K562 (cell line): ENCODE data around the gene DLK2. TPM values are rescaled to one million over a fixed set of nuclear protein-coding genes. Genes with fewer than 3 reads are reported as not detected.

Experiments
- ATAC-seq: fragments of 200-7000 bp; cut with Tn5 transposase; 3 replicates; pipeline ENCODE4 v1.9.1; 2020; ENCODE audit warnings: moderate library complexity
- BruUV-seq: library from RNA; stranded (reverse); fragments of 400-500 nt; replicated peaks from 2 replicates; lab custom pipeline; 2021; lab: Mats Ljungman, UMichigan
- CTCF ChIA-PET: fragments of 300-600 bp; formaldehyde crosslinking; extraction: SDS; loops from one replicate; lab custom pipeline; 2021; ENCODE audit warnings: low intra/inter-chr PET ratio; lab: Yijun Ruan, JAX
- POLR2A ChIA-PET: fragments of 300-600, 350-650 bp; sonication (Branson Sonifier 250); formaldehyde crosslinking; extraction: SDS; loops from one replicate; lab custom pipeline; 2021; ENCODE audit warnings: antibody characterized with exemption, inconsistent platforms; lab: Yijun Ruan, JAX
- DNase-seq, 4 experiments: peaks; one replicate each; pipeline versions ENCODE4 v3.0.0 to v3.0.0-alpha.2; 2011 to 2018; ENCODE audit warnings: low spot score in 3 of 4, mixed read lengths in 3 of 4; ENCODE audit errors: extremely low read depth in 1 of 4
- FAIRE-seq: peaks from 2 replicates; lab custom pipeline; 2011; peaks lifted over from hg19 to GRCh38; lab: Jason Lieb, UNC
- H2AFZ ChIP-seq: 2 replicates; pipeline ENCODE4 v1.6.0; 2011; ENCODE audit warnings: low read depth, low read length, control low read depth, inconsistent platforms
- H3K27ac ChIP-seq: fragments of 200-600 bp; 3 replicates; pipeline ENCODE4 v1.8.0; 2011; ENCODE audit warnings: low read depth, mild to moderate bottlenecking, control low read depth, inconsistent platforms, low read length, moderate library complexity, mixed read lengths; ENCODE audit errors: extremely low read depth
- H3K27me3 ChIP-seq, 2 experiments: fragments of 300-600 bp in 1 of 2; 2 replicates in 1 of 2; 3 replicates in 1 of 2; pipeline versions ENCODE4 v1.6.0 to v1.8.0; 2011; ENCODE audit warnings: inconsistent platforms in 2 of 2, low read length in 2 of 2, mild to moderate bottlenecking in 1 of 2, mixed read lengths in 1 of 2, moderate library complexity in 1 of 2; ENCODE audit not compliant: control insufficient read depth in 2 of 2, insufficient read depth in 2 of 2
- H3K36me3 ChIP-seq: fragments of 300-600 bp; 3 replicates; pipeline ENCODE4 v1.8.0; 2011; ENCODE audit warnings: mild to moderate bottlenecking, low read length, inconsistent platforms; ENCODE audit not compliant: control insufficient read depth, insufficient read depth
- H3K4me1 ChIP-seq, 2 experiments: fragments of 200-600 bp in 1 of 2; replicated peaks in 1 of 2; 2 replicates in 1 of 2; 3 replicates in 1 of 2; pipeline versions ENCODE4 v1.5.1 to v1.8.0; 2011; ENCODE audit warnings: inconsistent platforms in 2 of 2, low read length in 2 of 2, mild to moderate bottlenecking in 1 of 2, mixed read lengths in 1 of 2, moderate library complexity in 1 of 2; ENCODE audit not compliant: control insufficient read depth in 2 of 2, insufficient read depth in 2 of 2
- H3K4me2 ChIP-seq: 2 replicates; pipeline ENCODE4 v1.6.1; 2011; ENCODE audit warnings: low read length, control low read depth, inconsistent platforms, mixed read lengths; ENCODE audit not compliant: insufficient read depth
- H3K4me3 ChIP-seq: fragments of 200-600 bp; sonication (generic), shearing (Covaris generic); 2 replicates; pipeline ENCODE4 v1.5.1; 2016; ENCODE audit warnings: control low read depth, inconsistent platforms
- H3K79me2 ChIP-seq: fragments of 200-600 bp; 3 replicates; pipeline ENCODE4 v1.8.0; 2011; ENCODE audit warnings: low read length, inconsistent platforms; ENCODE audit not compliant: control insufficient read depth, insufficient read depth
- H3K9ac ChIP-seq, 2 experiments: 2 replicates each; pipeline versions ENCODE4 v1.6.0 to v1.6.1; 2011; ENCODE audit warnings: low read depth in 2 of 2, low read length in 2 of 2, control low read depth in 1 of 2, inconsistent platforms in 1 of 2, mild to moderate bottlenecking in 1 of 2, mixed read lengths in 1 of 2; ENCODE audit not compliant: insufficient read depth in 1 of 2
- H3K9me1 ChIP-seq: one replicate; pipeline ENCODE4 v1.6.0; 2011; ENCODE audit warnings: inconsistent platforms, mild to moderate bottlenecking, low read length, moderate library complexity; ENCODE audit not compliant: control insufficient read depth, insufficient read depth
- H3K9me3 ChIP-seq: replicated peaks from 2 replicates; pipeline ENCODE4 v1.5.1; 2011; ENCODE audit warnings: low read depth, low read length, inconsistent platforms; ENCODE audit not compliant: control insufficient read depth, insufficient read depth
- H4K20me1 ChIP-seq: replicated peaks from 2 replicates; pipeline ENCODE4 v1.6.1; 2011; ENCODE audit warnings: low read length, inconsistent platforms, mixed read lengths; ENCODE audit not compliant: control insufficient read depth, insufficient read depth
- RBM25 ChIP-seq: fragments of 200-400 bp; formaldehyde crosslinking; IDR thresholded peaks from 2 replicates; pipeline ENCODE4 v1.6.1; 2018; ENCODE audit warnings: low read length, low read depth, moderate library complexity; ENCODE audit not compliant: severe bottlenecking
- ZNF146 ChIP-seq: IDR thresholded peaks from one replicate; pipeline ENCODE4 v1.6.1; 2018; ENCODE audit warnings: missing compliant biosample characterization; ENCODE audit not compliant: unreplicated experiment
- WGBS: fragments of 100-300 bp; shearing (Covaris generic); methylation state at CpG from one replicate; pipeline ENCODE4 v1.1.6; 2016; ENCODE audit warnings: low coverage, mixed read lengths; ENCODE audit not compliant: insufficient coverage; ENCODE audit errors: missing lambda C conversion rate; 5-methylcytosine and 5-hydroxymethylcytosine counted together
- in situ Hi-C: fragments of 300-500 bp; cut with MboI; formaldehyde crosslinking; loops from 4 replicates; pipeline ENCODE4 v1.15.0; 2018; ENCODE audit warnings: inconsistent platforms, mixed read lengths
- intact Hi-C: fragments of 100-400 bp; cut with micrococcal nuclease; formaldehyde crosslinking; loops from 2 replicates; pipeline ENCODE4 v1.14.2; 2022
- polyA plus RNA-seq, 8 experiments: library from polyadenylated mRNA; depleted of rRNA in 4 of 8; stranded (reverse) in 5 of 8; unstranded in 3 of 8; fragments of >200 nt; fragmentation: Nextera tagmentation in 2 of 8; fragmentation: Illumina TruSeq in 1 of 8; extraction: Ambion mirVana in 2 of 8; extraction: Trizol in 1 of 8; gene quantifications; 2 replicates each; pipeline versions ENCODE4 v1.2.1 to v1.2.3, GENCODE V29; 2011 to 2014; ENCODE audit warnings: inconsistent platforms in 1 of 8, missing spikeins in 1 of 8
- total RNA-seq, 7 experiments: library from RNA; depleted of rRNA in 6 of 7; stranded (reverse); fragments of >200 nt in 6 of 7; fragmentation: Illumina TruSeq in 2 of 7; extraction: Trizol in 2 of 7; gene quantifications; 2 replicates each; pipeline versions ENCODE4 v1.2.1 to v1.2.3, GENCODE V29; 2011 to 2021; ENCODE audit warnings: low replicate concordance in 1 of 7
- TF ChIP-seq, protein P1 (sequence below): sonication (generic); formaldehyde crosslinking; IDR thresholded peaks from 2 replicates; pipeline ENCODE4 v1.8.1; 2023; ENCODE audit warnings: mild to moderate bottlenecking, missing genetic modification reagents

The DLK2 gene
- total and polyA plus RNA-seq, 9 of the 15 experiments (the other 6 are each of a cell fraction or from before 2014, with no cell fraction given): 0.11 to 0.53 (median 0.29) TPM; not detected in 3

DNA sequence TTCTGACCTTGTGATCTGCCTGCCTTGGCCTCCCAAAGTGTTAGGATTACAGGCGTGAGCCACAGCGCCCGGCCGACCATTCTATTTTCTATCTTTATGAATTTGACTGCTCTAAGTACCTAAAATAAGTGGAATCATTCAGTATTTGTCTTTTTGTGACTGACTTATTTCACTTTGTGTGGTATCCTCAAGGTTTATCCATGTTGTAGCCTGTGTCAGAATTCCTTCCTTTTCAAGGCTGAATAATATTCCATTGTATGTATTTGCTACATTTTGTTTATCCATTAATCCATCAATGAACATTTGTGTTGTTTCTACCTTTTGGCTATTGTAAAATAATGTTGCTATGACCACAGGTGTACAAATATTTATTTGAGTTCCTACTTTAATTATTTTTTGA is 17.2 kb upstream of the DLK2 start:
- TF ChIP-seq, protein P1, sequence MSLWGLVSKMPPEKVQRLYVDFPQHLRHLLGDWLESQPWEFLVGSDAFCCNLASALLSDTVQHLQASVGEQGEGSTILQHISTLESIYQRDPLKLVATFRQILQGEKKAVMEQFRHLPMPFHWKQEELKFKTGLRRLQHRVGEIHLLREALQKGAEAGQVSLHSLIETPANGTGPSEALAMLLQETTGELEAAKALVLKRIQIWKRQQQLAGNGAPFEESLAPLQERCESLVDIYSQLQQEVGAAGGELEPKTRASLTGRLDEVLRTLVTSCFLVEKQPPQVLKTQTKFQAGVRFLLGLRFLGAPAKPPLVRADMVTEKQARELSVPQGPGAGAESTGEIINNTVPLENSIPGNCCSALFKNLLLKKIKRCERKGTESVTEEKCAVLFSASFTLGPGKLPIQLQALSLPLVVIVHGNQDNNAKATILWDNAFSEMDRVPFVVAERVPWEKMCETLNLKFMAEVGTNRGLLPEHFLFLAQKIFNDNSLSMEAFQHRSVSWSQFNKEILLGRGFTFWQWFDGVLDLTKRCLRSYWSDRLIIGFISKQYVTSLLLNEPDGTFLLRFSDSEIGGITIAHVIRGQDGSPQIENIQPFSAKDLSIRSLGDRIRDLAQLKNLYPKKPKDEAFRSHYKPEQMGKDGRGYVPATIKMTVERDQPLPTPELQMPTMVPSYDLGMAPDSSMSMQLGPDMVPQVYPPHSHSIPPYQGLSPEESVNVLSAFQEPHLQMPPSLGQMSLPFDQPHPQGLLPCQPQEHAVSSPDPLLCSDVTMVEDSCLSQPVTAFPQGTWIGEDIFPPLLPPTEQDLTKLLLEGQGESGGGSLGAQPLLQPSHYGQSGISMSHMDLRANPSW: no peak
- TF ChIP-seq ZNF146 (CRISPR knock-in tag) (peak; percentile 82), RBM25 (peak; percentile 55)
- no peak for DNase-seq
- ChIA-PET CTCF (interaction anchor here (1.1 kb wide), 1 partner anchor 12 kb away, joined by 3 read pairs; no protein-coding TSS in a partner anchor), POLR2A (no interaction called here)
- no peak for FAIRE-seq
- intact Hi-C loops (no loop called here), in situ Hi-C loops (no loop called here)
- no peak for ATAC-seq
- 90% methylated on average over 4 of the region's 4 CpGs for WGBS
- Histone ChIP-seq H3K79me2 (no peaks in the 10 kb centered on the region), H3K4me3 (no peak overlapping the region), H4K20me1 (no peaks in the 10 kb centered on the region), H3K4me2 (no peak overlapping the region), H3K9me1 (no peaks in the 10 kb centered on the region), H2AFZ (no peak overlapping the region), H3K9ac (no peak overlapping the region), H3K4me1 (no peaks in the 10 kb centered on the region; a peak in 2 of 5 replicates), H3K9me3 (no peaks in the 10 kb centered on the region), H3K27ac (no peak overlapping the region), H3K27me3 (no peaks in the 10 kb centered on the region), H3K36me3 (no peaks in the 10 kb centered on the region)
- no TSS peak for BruUV-seq
